ENCODE data around the gene GPAM. TPM values are rescaled to one million over a fixed set of nuclear protein-coding genes. Genes with fewer than 3 reads are reported as not detected.
"Not testable (repeated sequence)": the region's sequence is repeated elsewhere in the genome, so short reads cannot be mapped to it uniquely, and the experiment has no call there.

The GPAM gene
- total and polyA plus RNA-seq, 2 of the 8 experiments (the other 6 are each of a cell fraction or from before 2014, with no cell fraction given), result 5.5 to 15.5 TPM

DNA sequence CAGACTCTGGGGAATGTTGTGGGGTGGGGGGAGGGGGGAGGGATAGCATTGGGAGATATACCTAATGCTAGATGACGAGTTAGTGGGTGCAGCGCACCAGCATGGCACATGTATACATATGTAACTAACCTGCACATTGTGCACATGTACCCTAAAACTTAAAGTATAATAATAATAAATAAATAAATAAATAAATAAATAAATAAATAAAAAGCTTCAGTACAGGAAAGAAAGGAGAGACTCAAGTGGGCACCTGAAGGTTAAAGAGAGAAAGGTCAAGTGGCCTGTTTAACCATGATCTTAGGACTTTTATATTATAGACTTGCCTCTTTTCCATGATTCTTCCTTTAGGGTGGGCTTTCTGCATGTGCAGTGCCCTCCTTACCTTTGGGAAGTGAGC, 73.8 kb downstream of the GPAM start:
- H3K36me3 ChIP-seq (ENCODE audit: control insufficient read depth in 2 of 4, insufficient read depth in 4 of 4, low read length in 3 of 4); H2BK20ac ChIP-seq (ENCODE audit: low read length); H3K23ac ChIP-seq (ENCODE audit: insufficient read length); H4K8ac ChIP-seq (ENCODE audit: extremely low read depth, insufficient read depth, low read length); CTCF ChIA-PET (ENCODE audit: partially characterized antibody); H3K9me3 ChIP-seq (ENCODE audit: insufficient read depth in 2 of 2, low read depth in 1 of 2, low read length in 1 of 2); H2BK120ac ChIP-seq (replicated peaks; ENCODE audit: low read depth, low read length); H2BK12ac ChIP-seq (ENCODE audit: low read depth, low read length); H3K79me2 ChIP-seq (ENCODE audit: control insufficient read depth in 1 of 2, insufficient read depth in 2 of 2, low read length in 2 of 2); H3K9ac ChIP-seq (replicated peaks in 1 of 4; ENCODE audit: extremely low read depth in 1 of 4, low read depth in 3 of 4, low read length in 3 of 4); H3K27me3 ChIP-seq (replicated peaks in 1 of 4; ENCODE audit: control insufficient read depth in 3 of 4, extremely low read depth in 1 of 4, insufficient read depth in 3 of 4, low read length in 3 of 4); H2BK5ac ChIP-seq (ENCODE audit: low read depth, low read length); H3K27ac ChIP-seq (ENCODE audit: low read depth, low read length); H4K91ac ChIP-seq (replicated peaks; ENCODE audit: insufficient read length, low read length); H4K5ac ChIP-seq (ENCODE audit: insufficient read length, low read depth, low read length); H3K79me1 ChIP-seq (ENCODE audit: low read depth, low read length); FAIRE-seq; H3K18ac ChIP-seq (ENCODE audit: extremely low read depth, low read length); DNase-seq (ENCODE audit: low read depth in 1 of 2, low spot score in 2 of 2); H4K20me1 ChIP-seq (replicated peaks in 1 of 2; ENCODE audit: control insufficient read depth in 1 of 2, insufficient read depth in 2 of 2, low read length in 2 of 2); H3K4me3 ChIP-seq (ENCODE audit: extremely low read depth in 1 of 4, insufficient read depth in 2 of 4, low read depth in 3 of 4, low read length in 4 of 4); H2AK5ac ChIP-seq (ENCODE audit: low read depth, low read length); H2AFZ ChIP-seq (ENCODE audit: low read length); H3K14ac ChIP-seq (ENCODE audit: insufficient read length); H2BK15ac ChIP-seq (ENCODE audit: low read length); H3K4me1 ChIP-seq (replicated peaks in 1 of 4; ENCODE audit: control insufficient read depth in 3 of 4, insufficient read depth in 4 of 4, low read length in 3 of 4); H3K4me2 ChIP-seq (ENCODE audit: insufficient read depth in 1 of 2, low read depth in 2 of 2, low read length in 2 of 2); H3K23me2 ChIP-seq (ENCODE audit: low read depth, low read length); H3K4ac ChIP-seq (replicated peaks; ENCODE audit: insufficient read length, low read depth, low read length); H3K56ac ChIP-seq (replicated peaks; ENCODE audit: insufficient read length, low read depth, low read length); POLR2A ChIA-PET (ENCODE audit: partially characterized antibody): not testable (repeated sequence)
- no CpG with 5 or more reads among the region's 2 CpGs for WGBS, 2 experiments (ENCODE audit: extremely low coverage in 1 of 2, insufficient coverage in 1 of 2, insufficient read length in 1 of 2, insufficient replicate concordance in 2 of 2, low coverage in 1 of 2, low lambda C conversion rate in 2 of 2, missing lambda C conversion rate in 1 of 2)

Other genes starting within 250 kb of the GPAM start
- gene TECTB, start 99.6 kb upstream of the GPAM start, total RNA-seq (2021; fragmentation: NEBNext Ultra II Directional; extraction: Animal tissue kit (Norgen Biotek cat#: 25700)), result not detected in 2 replicates
- gene TECTB, start 99.6 kb upstream of the GPAM start, polyA plus RNA-seq (2011; rRNA removed), result not detected in 2 replicates
- gene ACSL5, start 190.4 kb upstream of the GPAM start, total RNA-seq (2021; fragmentation: NEBNext Ultra II Directional; extraction: Animal tissue kit (Norgen Biotek cat#: 25700)), result not detected in 2 replicates
- not detected in 2 replicates for gene ACSL5, start 190.4 kb upstream of the GPAM start, polyA plus RNA-seq (2011; rRNA removed)

Data from H1 (cell line).